NOMO-1 treated with dmso at 0.1 percent for 144 hours (cell line): ENCODE measurements around the gene PANK4.

Source experiments
- DNase-seq: peaks from one replicate; lab custom pipeline; 2025; ENCODE audit not compliant: unreplicated experiment; lab: John Stamatoyannopoulos, UW

PANK4 gene

DNA sequence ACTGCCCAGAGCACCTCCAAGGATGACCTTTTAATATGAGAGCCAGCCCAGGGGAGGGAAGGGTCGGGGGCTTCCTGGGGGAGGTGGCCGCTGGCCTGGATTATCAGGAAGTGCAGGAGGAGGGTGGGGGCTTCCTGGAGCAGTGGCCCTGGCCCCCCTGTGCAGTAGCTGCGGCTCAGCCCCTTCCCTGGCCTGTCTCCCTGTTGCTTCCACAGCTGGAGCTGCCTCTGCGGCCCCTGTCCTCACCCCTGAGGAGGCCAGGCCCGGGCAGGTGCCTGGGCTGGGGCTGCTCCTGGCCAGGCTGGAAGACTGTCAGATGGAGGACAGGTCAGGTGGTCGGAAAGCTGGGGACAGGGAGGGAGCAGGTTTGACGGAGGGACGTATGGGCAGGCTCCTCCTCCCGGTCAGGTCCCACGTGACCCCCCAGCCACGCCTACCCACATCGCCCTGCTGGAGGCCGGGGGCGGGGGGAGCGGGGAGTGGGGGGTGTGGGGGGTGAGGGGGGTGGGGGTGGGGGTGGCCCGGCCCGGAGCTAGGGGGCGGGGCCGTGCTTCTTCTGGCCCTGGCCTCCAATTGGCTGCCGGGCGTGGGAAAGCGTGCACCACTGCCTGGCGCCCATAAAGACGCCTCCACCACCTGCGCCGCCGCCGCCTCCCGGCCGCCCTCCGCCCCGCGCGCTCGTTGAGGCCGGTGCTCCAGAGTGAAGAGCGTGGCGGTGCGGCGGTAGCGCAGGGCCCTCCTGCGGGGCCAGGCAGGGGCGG lies 19.5 kb upstream of the PANK4 start:
- peak; percentile 86 for DNase-seq

DNA sequence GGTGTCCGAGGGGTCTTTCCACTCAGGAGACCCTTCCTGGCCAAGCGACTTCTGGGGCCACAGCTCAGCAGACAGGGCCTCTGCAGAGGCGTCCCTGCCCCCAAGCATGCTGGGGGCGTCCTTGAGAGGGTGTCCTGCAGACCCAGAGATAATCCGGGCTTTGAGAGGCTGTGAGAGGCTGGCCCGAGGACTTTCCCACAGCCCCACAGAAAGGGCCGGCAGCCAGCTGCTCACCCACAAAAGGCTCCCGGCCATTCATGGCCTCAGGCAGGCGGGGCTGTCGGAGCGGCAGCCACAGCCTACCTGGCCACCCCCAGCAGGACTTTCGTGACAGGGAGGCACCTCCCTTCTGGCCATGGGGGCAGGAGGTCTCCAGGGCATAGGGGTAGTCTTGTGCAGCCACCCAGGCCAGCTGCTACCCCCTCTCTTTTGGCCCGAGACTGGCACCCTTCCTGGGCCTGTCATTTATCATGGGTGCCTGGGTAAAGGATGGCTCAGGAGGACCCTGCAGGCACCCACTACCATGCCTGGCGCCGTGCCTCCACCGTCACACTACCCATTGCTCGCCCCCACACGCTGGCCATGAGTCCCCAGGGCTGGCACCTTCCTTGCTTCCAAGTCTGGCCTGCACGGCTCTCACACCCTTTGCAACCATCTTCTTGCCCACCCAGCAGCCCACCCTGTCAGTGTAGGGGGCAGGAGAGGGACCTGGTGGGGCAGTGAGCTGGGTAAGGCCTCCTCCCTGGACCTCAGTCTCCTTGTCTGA lies 18.7 kb upstream of the PANK4 start:
- no peak for DNase-seq

DNA sequence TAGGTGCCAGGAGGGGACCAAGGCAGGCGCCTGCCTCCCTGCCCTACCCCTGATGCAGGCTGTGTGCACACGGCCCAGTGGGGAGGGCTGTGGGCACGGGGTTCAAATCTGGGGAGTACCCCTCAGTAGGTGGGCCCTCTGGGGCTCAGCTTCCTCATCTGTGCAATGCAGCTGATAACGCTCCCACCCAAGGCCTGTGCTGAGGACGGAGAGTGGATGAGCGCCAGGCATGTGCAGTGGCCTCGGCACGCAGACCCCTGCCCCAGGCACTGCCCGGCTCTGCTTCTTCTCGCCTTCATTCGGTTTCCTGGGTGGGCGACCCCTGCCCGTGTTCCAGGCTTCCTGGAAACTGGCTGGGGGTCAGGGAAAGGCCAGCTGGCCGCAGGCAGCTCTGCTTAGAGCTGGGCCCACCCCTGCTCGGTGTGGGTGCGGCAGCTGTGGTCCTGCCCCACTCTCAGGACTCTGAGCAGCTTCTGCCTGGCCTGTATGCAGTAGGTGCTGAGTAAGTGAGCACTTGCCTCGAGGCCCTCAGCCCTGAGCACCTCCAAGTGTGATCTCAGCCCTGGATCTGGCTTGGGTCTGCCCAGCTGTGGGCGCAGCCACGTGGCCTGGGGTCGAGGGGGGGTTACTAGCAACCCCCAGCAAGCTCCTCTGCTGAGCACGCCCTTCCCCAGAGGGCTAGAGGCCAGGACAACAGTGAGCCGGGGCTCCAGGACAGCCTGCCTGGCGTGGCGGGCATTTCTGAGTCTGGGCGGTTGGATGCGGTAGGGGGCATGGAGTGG lies 17.9 kb upstream of the PANK4 start:
- DNase-seq: no peak

DNA sequence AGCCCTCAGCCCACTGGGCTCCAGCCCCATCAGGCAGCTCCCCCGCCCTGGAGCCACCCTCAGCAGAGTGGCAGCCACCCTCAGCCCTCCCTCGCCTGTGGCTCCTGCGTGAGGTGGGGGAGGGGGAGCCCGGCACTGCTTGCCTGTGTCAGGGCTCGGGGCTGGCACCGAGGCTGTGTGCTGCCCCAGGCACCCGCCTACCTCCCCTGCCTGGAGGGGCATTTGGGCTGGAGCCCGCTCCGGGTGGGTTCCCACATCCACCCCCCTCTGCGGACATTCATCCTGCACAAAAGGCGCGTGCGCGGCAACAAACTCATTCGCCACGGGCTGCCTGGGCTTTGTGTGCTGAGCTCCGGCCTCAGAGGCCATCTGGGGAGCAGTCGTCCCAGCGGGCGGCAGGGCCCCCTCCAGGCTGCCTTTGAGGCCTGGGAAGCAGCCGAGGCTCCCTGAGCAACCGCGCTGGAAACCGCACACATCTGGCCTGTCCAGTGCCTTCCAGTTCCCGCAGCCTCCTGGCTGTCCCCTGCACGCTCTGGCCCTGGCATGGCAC lies 17.2 kb upstream of the PANK4 start:
- no peak for DNase-seq

DNA sequence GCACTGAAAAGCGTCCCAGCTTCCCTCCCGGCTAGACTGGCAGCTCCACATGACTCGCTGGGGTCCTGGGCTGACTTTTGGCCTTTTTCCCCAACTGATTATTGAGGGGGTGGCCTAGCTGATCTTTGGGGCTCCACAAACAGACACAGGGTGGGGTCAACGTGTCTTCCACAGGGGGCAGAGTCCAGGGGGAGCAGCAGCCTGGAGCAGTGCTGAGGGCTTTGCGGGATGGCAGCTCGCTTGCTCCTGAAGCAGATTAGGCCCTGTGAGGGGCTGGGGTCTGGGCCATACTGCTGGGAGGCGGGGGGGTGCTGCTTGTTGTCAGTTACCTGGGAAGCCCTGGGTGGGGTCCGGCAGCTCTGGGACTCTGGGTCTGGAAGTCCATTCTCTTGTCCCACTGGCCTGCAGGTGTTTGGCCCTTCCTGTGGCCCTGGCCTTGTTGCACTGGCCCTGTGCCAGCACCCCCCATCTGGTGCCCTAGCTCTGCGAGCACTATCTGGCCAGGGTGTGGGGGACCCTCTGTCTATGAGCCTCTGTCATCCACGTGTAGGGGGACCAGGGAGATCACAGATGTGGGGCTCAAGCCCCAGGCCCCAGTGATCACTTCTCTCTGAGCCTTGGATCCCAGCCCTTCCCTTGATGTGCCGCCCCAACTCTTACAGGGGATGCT lies 16.0 kb upstream of the PANK4 start:
- no peak for DNase-seq

DNA sequence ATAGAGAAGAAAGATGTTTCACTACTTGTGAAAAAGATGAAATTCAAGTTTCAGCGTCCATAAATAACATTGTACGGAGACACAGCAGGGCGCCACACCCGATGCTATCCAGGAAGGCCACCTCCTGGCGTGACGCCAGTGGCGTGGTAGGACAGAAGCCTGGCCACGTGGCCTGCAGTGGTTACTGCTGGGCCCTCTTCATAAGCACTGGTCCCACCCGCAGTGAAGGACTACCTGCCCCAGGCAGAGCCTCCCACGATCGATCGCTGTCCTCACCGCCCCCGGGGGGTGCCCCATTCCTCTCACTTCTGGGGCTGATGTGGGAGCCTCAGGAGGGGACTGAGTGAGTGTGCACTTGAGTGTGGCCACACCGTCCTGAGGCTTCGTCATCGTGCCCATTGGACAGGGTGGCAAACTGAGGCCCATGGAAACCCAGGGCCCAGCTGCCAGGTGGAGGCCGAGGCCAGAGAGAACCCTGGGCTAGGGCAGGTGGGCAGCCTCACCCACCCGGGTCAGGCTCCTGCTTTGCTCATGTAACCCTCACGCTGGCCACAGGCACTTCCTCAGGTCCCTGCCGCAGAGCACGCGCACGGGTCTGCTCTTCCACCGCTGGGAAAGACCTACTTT lies 15.3 kb upstream of the PANK4 start:
- DNase-seq: no peak

DNA sequence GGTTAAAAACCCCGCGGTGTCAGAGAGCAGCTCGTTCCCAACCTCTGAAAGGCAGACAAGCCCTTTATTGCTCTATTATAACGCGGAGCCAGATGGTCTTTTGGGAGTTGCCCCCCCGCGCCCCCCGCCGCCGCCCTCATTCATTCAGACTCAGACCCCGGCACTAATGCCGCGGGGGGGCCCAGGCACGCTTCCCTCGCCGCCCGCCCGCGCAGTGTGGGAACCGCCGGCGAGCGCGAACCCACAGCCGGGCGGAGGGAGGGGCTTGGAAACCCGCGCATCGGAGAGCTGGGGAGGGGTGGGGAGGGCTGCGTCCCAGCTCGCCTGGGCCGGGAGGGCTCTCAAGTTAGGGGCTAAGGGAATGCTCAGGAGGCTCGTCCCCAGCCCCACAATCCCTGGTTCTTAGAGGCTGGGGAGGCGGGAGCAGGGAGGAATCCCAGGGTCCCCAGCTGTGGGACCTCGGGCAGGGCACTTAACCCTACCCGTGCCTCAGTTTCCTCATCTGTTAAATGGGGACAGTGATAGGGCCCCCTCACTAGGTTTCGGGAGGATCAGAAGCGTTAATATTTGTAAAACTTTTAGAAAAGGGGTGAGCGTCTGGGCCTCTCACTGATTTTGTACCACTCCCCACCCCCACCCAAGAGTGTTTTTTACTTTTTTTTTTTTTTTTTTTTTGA lies 14.6 kb upstream of the PANK4 start:
- DNase-seq: no peak

DNA sequence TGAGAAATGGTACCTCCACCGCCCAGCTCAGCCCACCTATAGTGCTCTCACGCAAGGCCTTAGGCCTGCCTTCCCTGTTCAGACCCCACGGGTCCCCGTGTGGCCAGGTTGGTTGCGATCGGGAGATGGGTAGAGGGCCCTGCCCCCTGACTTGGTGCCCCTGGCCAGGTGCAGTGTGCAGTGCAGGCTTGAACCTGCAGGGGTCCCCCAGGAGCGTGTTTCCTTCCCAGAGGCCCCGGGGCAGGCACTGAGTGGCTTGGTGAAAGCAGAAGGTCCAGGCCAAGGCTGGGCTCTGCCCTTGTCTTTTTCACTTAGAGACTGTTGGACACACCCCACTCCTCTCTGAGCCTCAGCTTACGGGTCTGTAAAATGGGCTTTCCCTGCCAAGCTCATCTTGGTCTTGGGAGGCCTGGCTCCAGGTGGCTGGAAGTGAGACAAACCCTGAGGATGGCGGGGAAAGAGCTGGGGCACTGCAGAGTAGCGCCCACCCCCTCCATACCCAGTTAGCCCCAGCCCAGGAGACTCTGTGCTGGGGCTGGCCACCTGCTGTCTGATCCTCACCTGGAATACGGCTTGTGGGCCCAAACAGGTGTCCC lies 13.0 kb upstream of the PANK4 start:
- no peak for DNase-seq

DNA sequence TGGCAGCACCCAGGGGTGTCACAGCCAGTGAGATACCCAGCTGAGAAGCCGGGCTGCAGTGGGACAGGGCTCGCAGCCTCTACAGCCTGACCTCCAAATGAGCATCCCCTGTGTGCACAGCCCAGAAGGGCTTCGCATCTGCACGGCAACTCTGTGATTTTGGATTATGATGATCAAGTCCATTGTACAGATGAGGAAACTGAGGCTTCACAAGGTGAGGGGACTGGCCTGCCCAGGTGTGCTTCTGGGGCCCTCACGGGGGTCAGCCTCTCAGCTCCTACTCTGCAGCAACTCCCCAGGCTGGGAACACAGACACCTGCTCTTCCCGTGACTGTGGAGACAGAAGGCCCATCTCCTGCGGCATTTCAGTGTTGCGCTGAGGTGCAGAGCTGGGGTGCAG lies 12.5 kb upstream of the PANK4 start:
- no peak for DNase-seq

DNA sequence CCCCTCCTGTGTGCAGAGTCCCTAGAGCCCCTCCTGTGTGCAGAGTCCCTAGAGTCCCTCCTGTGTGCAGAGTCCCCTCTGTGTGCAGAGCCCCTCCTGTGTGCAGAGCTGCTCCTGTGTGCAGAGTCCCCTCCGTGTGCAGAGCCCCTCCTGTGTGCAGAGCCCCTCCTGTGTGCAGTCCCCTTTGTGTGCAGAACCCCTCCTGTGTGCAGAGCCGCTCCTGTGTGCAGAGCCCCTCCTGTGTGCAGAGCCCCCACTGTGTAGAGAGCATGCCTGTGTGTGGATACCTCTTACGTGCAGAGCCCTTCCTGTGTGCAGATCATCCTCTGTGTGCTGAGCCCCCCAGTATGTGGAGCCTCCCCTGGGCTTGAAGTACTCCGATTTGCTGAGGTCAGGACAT lies 12.0 kb upstream of the PANK4 start:
- DNase-seq: no peak

DNA sequence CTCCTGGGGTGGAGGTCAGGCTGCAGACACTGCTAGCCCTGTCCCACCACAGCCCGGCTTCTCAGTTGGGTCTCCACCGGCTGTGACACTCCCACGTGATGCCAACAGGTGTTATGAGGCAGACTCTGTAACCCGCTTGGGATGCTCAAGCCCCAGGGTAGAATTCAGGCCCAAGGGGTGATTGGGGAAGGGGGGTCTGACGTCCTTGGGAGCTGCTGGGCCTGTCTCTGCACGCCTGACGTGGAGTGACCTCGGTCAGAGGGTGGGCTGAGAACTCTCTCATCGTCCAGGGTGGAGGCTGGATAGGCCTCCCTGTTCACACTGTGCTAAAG lies 11.4 kb upstream of the PANK4 start:
- DNase-seq: no peak

DNA sequence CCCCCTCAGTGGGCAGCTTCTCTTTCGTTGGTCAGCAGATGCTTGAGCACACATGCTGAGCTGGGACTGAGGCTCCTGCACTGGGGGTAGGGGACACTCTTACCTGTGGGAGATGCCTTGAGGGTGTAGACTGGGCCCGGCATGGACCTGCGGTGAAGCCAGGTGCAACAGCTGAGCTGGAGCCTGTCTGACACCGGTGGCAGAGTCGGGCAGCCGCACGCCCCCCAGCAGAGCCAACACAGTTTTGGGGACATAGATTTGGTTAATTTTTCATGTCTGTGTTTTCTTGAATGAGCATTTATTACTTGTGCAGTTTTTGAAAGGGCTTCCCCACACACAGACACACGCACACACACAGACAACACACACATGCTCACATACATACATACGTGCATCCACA lies 9.6 kb upstream of the PANK4 start:
- no peak for DNase-seq

DNA sequence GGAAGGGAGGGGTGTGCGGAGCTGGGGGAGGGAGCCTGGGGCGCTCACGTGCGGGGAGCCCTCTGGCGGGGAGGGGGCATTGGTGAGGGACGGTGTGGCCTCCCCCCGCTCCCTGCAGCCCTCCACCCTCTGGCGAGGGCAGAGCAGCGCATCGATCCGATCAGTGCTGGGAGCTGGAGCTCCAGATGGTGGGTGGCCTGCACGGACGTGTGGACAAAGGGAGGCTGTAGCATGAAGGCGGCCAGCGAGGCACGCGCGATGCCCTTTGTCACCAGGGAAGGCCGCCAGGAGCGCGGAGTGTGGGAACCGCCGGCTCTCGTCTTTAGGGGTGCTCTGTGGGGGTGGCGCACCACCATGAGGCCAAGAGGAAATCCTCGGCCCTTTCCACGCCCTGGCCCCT lies 9.1 kb upstream of the PANK4 start:
- no peak for DNase-seq

DNA sequence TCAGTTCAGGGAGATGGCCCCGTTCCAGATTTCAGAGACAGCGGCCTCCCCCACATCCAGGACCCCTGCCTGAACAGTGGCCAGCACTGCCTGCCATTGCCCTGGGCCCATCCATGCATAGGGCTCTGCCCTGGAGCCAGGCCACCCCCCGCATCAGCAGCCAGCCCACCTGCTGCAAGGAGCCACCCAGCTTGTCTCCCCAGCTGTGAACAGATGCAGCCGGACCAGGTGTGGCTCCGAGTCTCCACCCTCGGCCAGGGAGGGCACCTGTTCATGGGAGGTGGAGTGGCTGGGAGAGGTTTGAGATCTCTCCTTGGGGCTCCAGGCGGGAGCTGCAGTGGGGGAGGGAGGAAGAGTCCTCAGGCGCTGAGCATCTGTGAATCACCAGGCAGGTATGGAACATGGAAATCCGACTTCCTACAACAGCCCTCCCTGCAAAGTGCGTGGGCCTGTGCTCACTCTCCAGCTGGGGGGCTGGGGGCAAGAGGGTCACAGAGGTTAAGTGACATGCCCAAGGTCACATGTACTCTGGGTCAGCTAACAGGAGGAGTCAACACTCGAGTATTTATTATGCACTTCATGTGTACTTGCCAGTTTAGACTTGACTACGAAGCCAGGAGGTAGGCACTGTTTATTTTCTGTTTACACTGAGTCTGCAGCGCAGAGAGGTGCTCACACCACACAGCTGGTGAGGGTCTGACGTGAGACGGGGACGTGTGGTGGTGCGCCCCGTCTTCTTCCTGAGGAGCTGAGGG lies 8.5 kb upstream of the PANK4 start:
- DNase-seq: no peak

DNA sequence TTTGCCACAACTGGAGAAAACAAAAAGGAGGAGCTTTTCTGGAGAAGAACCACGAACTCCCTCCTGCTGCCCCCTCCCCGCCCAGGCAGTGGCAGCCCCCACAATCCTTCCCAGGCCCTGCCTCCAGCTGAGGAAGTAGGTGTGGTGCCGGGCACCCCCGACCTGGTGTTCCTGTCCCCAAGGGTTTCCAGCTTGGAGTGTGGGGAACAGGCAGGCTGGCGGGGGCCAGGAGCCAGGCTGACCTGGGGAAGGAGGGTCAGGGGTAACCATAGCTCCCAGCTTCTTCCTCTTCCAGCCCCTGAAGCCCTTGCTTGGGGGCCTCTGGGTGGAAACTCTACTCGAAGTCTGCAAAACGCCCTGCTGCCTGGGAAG lies 7.9 kb upstream of the PANK4 start:
- no peak for DNase-seq

DNA sequence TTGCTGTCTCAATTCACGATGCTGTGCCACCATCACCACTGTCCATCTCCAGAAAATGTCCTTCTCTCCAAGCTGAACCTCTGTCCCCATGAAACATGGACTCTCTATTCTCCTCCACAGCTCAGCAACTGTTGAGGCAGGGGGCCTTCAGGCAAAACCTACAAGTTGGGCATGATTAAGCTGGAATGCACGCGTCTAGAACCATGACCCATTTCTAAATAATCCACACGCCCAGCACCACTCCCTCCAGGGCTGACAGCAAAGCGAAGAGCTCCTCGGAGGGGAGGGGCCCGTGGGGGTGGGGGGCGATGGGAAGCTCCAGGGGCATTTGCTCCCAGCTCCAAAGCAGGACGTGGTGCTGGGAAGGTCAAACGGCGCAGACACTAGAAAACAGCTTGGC lies 7.0 kb upstream of the PANK4 start:
- no peak for DNase-seq

DNA sequence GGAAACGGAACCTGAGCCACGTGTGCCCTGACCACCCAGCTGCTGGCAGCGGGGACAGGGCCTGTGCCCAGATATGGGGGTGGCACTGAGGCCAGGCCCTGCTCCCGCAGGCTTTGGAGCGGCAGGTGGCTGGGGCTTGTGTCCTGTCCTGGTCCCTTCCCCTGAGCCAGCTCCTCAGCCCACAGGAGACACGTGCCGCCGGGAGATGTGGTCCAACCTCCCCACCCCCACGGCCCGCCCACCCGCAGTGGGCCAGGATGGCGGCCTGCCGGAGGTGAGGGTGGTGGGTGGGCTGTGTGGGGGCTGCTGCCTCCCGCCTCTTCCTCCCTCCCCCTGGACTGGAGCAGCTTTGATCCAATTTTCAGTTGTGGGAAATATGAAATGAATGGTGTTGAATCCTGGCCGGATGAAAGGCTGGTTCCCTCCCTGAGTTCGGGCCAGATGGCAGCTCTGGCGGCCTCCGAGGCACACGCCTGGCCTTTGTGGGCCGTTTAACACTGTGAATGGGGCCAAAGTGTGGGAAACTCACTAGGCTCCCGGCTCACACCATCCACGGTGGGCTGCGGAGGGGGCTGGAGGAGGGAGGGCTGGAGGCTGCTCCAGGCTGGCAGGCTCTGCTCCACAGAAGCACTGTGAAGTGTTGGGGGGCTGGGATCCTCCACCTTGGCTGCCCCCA lies 6.2 kb upstream of the PANK4 start:
- no peak for DNase-seq

DNA sequence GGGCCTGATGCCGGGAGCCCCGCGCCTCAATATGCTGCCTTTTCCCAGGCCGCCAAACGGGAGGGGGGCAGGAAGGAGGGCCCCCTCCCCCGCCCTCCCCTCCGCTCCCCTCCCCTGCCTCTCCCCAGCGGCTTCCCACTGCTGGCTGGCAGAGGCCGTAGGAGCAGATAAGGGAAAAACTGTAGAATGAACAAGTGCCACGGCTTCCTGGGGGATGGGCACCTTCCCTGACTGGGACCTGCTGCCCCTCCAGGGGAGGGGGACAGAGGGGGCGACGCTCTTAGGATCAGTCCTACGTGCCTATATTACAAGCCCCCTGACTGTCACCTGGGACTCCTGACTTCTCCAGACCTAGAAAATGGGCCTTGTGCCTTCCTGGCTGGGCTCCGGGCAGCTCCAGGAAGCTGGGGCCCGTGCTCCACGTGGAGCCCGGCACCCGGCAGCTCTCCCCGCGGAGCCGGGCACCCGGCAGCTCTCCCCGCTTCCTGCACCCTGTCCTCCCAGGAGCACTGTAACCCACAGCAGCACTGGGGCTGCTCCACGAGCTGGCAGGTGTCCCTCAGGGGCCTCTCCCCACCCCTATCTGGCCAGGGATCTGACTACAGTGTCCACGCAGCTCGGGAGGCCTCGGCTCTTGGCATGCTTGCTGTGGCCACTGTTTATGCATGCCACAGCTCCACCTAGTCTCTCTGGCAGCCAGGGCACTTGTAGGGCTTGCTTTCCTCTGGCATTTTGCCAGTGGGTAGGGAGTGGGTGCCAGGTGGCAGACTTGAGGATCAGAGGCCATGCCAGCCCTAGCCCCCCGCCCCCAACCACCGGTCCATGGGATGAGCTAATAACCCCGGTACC lies 4.3 kb upstream of the PANK4 start:
- DNase-seq: no peak
